IMR-90 (cell line): ENCODE data around the gene KLF11. TPM values are rescaled to one million over a fixed set of nuclear protein-coding genes. Genes with fewer than 3 reads are reported as not detected.

Experiments used
- ATAC-seq: fragments of 200-7000 bp; cut with Tn5 transposase; 2 replicates; pipeline ENCODE4 v1.9.1; 2020; ENCODE audit warnings: low read depth, mild to moderate bottlenecking, moderate library complexity
- BruUV-seq: library from RNA; stranded (reverse); fragments of 400-500 nt; replicated peaks from 2 replicates; lab custom pipeline; 2021; lab: Mats Ljungman, UMichigan
- CTCF ChIA-PET: fragments of 300-600 bp; formaldehyde crosslinking; extraction: SDS; loops from one replicate; lab custom pipeline; 2021; ENCODE audit warnings: antibody characterized with exemption; lab: Yijun Ruan, JAX
- POLR2A ChIA-PET: fragments of 300-600 bp; sonication (Branson Sonifier 250); formaldehyde crosslinking; loops from one replicate; lab custom pipeline; 2022; ENCODE audit warnings: antibody characterized with exemption; ENCODE audit not compliant: unreplicated experiment; lab: Charles Lee
- DNase-seq: peaks from one replicate; pipeline ENCODE4 v3.0.0; 2013
- H2AFZ ChIP-seq: replicated peaks from 2 replicates; pipeline ENCODE3; 2013; ENCODE audit warnings: low read length, mild to moderate bottlenecking; ENCODE audit not compliant: poor library complexity
- H2AK5ac ChIP-seq: 2 replicates; pipeline ENCODE4 v1.6.1; 2013; ENCODE audit warnings: low read depth, low read length, inconsistent platforms
- H2AK9ac ChIP-seq: replicated peaks from 2 replicates; pipeline ENCODE3; 2013; ENCODE audit warnings: mild to moderate bottlenecking, low read depth, low read length, moderate library complexity; ENCODE audit not compliant: poor library complexity
- H2BK120ac ChIP-seq: 2 replicates; pipeline ENCODE4 v1.6.1; 2013; ENCODE audit warnings: low read depth, low read length, inconsistent platforms
- H2BK15ac ChIP-seq: 3 replicates; pipeline ENCODE4 v1.6.1; 2013; ENCODE audit warnings: low read depth, low read length, inconsistent platforms
- H2BK20ac ChIP-seq: 2 replicates; pipeline ENCODE4 v1.6.1; 2013; ENCODE audit warnings: low read depth, mild to moderate bottlenecking, inconsistent platforms, low read length, moderate library complexity
- H2BK5ac ChIP-seq: 2 replicates; pipeline ENCODE4 v1.6.1; 2013; ENCODE audit warnings: mild to moderate bottlenecking, low read depth, low read length, inconsistent platforms; ENCODE audit not compliant: poor library complexity, severe bottlenecking
- H3K14ac ChIP-seq: replicated peaks from 2 replicates; pipeline ENCODE4 v1.6.1; 2013; ENCODE audit warnings: low read depth, low read length, inconsistent platforms
- H3K18ac ChIP-seq: 2 replicates; pipeline ENCODE4 v1.6.1; 2013; ENCODE audit warnings: low read depth, low read length, control low read depth
- H3K23ac ChIP-seq: 2 replicates; pipeline ENCODE4 v1.6.1; 2013; ENCODE audit warnings: low read depth, low read length, inconsistent platforms
- H3K27ac ChIP-seq: 2 replicates; pipeline ENCODE4 v1.5.1; 2013; ENCODE audit warnings: mild to moderate bottlenecking, control low read depth, low read length; ENCODE audit not compliant: insufficient read depth
- H3K27me3 ChIP-seq: 2 replicates; pipeline ENCODE4 v1.6.1; 2013; ENCODE audit warnings: low read length; ENCODE audit not compliant: control insufficient read depth, insufficient read depth
- H3K36me3 ChIP-seq: 2 replicates; pipeline ENCODE4 v1.6.1; 2013; ENCODE audit warnings: low read length, mixed read lengths; ENCODE audit not compliant: control insufficient read depth, insufficient read depth
- H3K4ac ChIP-seq: 2 replicates; pipeline ENCODE4 v1.6.1; 2013; ENCODE audit warnings: low read depth, low read length, inconsistent platforms
- H3K4me1 ChIP-seq: 2 replicates; pipeline ENCODE4 v1.6.1; 2013; ENCODE audit warnings: low read length, mixed read lengths; ENCODE audit not compliant: control insufficient read depth, insufficient read depth
- H3K4me2 ChIP-seq: 2 replicates; pipeline ENCODE4 v1.6.1; 2013; ENCODE audit warnings: low read depth, mild to moderate bottlenecking, control low read depth, low read length, moderate library complexity
- H3K4me3 ChIP-seq: 2 replicates; pipeline ENCODE4 v1.5.1; 2013; ENCODE audit warnings: low read depth, mild to moderate bottlenecking, control low read depth, low read length, moderate library complexity; ENCODE audit not compliant: insufficient read depth
- H3K56ac ChIP-seq: 2 replicates; pipeline ENCODE4 v1.6.1; 2013; ENCODE audit warnings: low read length, inconsistent platforms; ENCODE audit not compliant: insufficient read depth; ENCODE audit errors: extremely low read depth
- H3K79me1 ChIP-seq, 2 experiments: 2 replicates each; pipeline ENCODE4 v1.6.1; 2013; ENCODE audit warnings: low read length in 2 of 2, inconsistent platforms in 1 of 2, low read depth in 1 of 2
- H3K9ac ChIP-seq: 2 replicates; pipeline ENCODE4 v1.6.1; 2013; ENCODE audit warnings: low read depth, low read length, control low read depth
- H3K9me1 ChIP-seq: 2 replicates; pipeline ENCODE4 v1.6.1; 2013; ENCODE audit warnings: low read length, inconsistent platforms; ENCODE audit not compliant: insufficient read depth
- H3K9me3 ChIP-seq: 2 replicates; pipeline ENCODE4 v1.6.1; 2013; ENCODE audit warnings: low read length; ENCODE audit not compliant: control insufficient read depth, insufficient read depth
- H4K20me1 ChIP-seq: 2 replicates; pipeline ENCODE4 v1.6.1; 2013; ENCODE audit warnings: low read length, inconsistent platforms; ENCODE audit not compliant: insufficient read depth
- H4K5ac ChIP-seq: 2 replicates; pipeline ENCODE4 v1.6.1; 2013; ENCODE audit warnings: mild to moderate bottlenecking, low read depth, low read length, control low read depth
- H4K8ac ChIP-seq, 2 experiments: 2 replicates each; pipeline ENCODE4 v1.6.1; 2013; ENCODE audit warnings: low read depth in 2 of 2, low read length in 2 of 2, control low read depth in 1 of 2, inconsistent platforms in 1 of 2
- H4K91ac ChIP-seq: 2 replicates; pipeline ENCODE4 v1.6.1; 2013; ENCODE audit warnings: low read depth, low read length, inconsistent platforms; ENCODE audit not compliant: insufficient read depth
- BHLHE40 ChIP-seq: fragments of 150-350 bp; IDR thresholded peaks from 2 replicates; pipeline ENCODE4 v1.6.1; 2016; ENCODE audit warnings: mild to moderate bottlenecking, low read depth, low read length
- CHD1 ChIP-seq: IDR thresholded peaks from 2 replicates; pipeline ENCODE4 v1.6.1; 2012; ENCODE audit warnings: low read depth, low read length, improper control_type of control experiment
- RCOR1 ChIP-seq: IDR thresholded peaks from 2 replicates; pipeline ENCODE4 v1.6.1; 2012; ENCODE audit warnings: mild to moderate bottlenecking, low read length, improper control_type of control experiment; ENCODE audit not compliant: insufficient replicate concordance
- WGBS, 2 experiments: methylation state at CpG; one replicate each; pipeline versions ENCODE4 v1.1.5 to v1.1.7; 2013; ENCODE audit warnings: missing lambda C conversion rate in 2 of 2; ENCODE audit not compliant: insufficient read length in 1 of 2; ENCODE audit errors: extremely low coverage in 2 of 2; 5-methylcytosine and 5-hydroxymethylcytosine counted together
- dilution Hi-C: fragments of 300-500 bp; cut with HindIII; formaldehyde crosslinking; loops from one replicate; pipeline ENCODE4 v1.14.3; 2018; ENCODE audit warnings: low sequenced_read_pairs; ENCODE audit not compliant: unreplicated experiment
- in situ Hi-C: fragments of 300-500 bp; cut with MboI; formaldehyde crosslinking; loops from 3 replicates; pipeline ENCODE4 v1.14.3; 2019; ENCODE audit warnings: low sequenced_read_pairs, inconsistent platforms, mixed read lengths
- intact Hi-C: fragments of 100-400 bp; cut with micrococcal nuclease; formaldehyde crosslinking; loops from 2 replicates; pipeline ENCODE4 v1.10.0; 2022
- polyA plus RNA-seq, 3 experiments: library from polyadenylated mRNA; depleted of rRNA; stranded (reverse); fragments of >200 nt; gene quantifications; 2 replicates each; pipeline ENCODE4 v1.2.3, GENCODE V29; 2012; ENCODE audit warnings: low replicate concordance in 1 of 3
- total RNA-seq: library from RNA; depleted of rRNA; stranded (reverse); fragments of >200 nt; gene quantifications from 2 replicates; pipeline ENCODE4 v1.2.3, GENCODE V29; 2012
- TF ChIP-seq, protein P1 (sequence below): conservative IDR thresholded peaks from 2 replicates; pipeline ENCODE4 v1.5.1; 2012; ENCODE audit warnings: mild to moderate bottlenecking, low read depth, low read length, improper control_type of control experiment

The KLF11 gene
- total and polyA plus RNA-seq, 2 of the 4 experiments (the other 2 are of a cell fraction) = 2.0 to 2.4 TPM

DNA sequence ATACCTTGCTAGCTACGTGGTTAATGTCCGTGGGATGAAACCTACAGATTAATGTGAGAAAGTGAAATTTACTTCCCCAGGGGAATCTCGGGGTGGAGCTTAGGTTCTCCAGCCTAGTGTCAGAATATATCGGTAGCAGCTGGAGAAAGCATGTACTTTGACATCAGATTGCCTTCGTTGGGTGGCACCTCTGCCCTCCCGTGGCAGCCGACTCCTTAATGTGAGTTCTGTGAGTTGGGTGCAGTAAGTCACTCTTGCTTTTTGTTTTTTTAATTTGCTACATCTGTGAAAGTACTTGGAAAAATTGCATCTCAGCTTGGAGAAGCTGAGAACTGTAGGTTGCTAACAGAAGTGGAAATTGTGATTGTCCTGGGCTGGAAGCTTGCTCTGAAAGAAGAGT lies 3.6 kb downstream of the KLF11 start:
- Histone ChIP-seq H2BK15ac (no peak overlapping the region), H2AFZ (no peak overlapping the region), H2AK9ac (no peak overlapping the region), H3K4ac (no peak overlapping the region), H2AK5ac (no peak overlapping the region), H3K27me3 (no peaks in the 10 kb centered on the region), H3K18ac (no peak overlapping the region), H3K56ac (no peak overlapping the region), H3K4me2 (no peak overlapping the region), H2BK120ac (no peak overlapping the region), H4K91ac (no peak overlapping the region), H3K79me1 (peaks cover 4 to 8% of the 10 kb centered on the region in 2 experiments; a peak in 3 of 4 replicates), H3K23ac (no peak overlapping the region), H2BK5ac (no peak overlapping the region), H2BK20ac (no peak overlapping the region), H3K9ac (no peak overlapping the region), H3K4me3 (no peak overlapping the region), H4K8ac (no peak overlapping the region), H3K9me3 (no peaks in the 10 kb centered on the region), H3K36me3 (peaks cover 14% of the 10 kb centered on the region), H3K9me1 (no peaks in the 10 kb centered on the region), H4K5ac (no peak overlapping the region), H3K4me1 (peaks cover 1% of the 10 kb centered on the region; the same call in 1 of the 2 replicates), H4K20me1 (peaks cover 6% of the 10 kb centered on the region; the same call in 1 of the 2 replicates), H3K14ac (no peak overlapping the region), H3K27ac (no peak overlapping the region)
- ATAC-seq (no peak), DNase-seq (no peak)
- intact Hi-C loops (loop anchor here (10.0 kb wide), 1 partner anchor 102 kb away; no protein-coding TSS in a partner anchor), dilution Hi-C loops (no loop called here), in situ Hi-C loops (loop anchor here (5.0 to 10.0 kb wide), 2 partner anchors 250 to 482 kb away; no protein-coding TSS in a partner anchor)
- BruUV-seq = no TSS peak
- WGBS, 2 experiments = 73% methylated on average over 5 of the region's 7 CpGs; no CpG with 5 or more reads in 1 of the 2 experiments
- ChIA-PET CTCF (interaction anchor here (2.5 kb wide), 1 partner anchor 233 kb away, joined by 9 read pairs; no protein-coding TSS in a partner anchor), POLR2A (no interaction called here)
- no peak for TF ChIP-seq BHLHE40
- TF ChIP-seq RCOR1 = no peak
- no peak for TF ChIP-seq CHD1
- TF ChIP-seq, protein P1, sequence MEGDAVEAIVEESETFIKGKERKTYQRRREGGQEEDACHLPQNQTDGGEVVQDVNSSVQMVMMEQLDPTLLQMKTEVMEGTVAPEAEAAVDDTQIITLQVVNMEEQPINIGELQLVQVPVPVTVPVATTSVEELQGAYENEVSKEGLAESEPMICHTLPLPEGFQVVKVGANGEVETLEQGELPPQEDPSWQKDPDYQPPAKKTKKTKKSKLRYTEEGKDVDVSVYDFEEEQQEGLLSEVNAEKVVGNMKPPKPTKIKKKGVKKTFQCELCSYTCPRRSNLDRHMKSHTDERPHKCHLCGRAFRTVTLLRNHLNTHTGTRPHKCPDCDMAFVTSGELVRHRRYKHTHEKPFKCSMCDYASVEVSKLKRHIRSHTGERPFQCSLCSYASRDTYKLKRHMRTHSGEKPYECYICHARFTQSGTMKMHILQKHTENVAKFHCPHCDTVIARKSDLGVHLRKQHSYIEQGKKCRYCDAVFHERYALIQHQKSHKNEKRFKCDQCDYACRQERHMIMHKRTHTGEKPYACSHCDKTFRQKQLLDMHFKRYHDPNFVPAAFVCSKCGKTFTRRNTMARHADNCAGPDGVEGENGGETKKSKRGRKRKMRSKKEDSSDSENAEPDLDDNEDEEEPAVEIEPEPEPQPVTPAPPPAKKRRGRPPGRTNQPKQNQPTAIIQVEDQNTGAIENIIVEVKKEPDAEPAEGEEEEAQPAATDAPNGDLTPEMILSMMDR = no peak
